DND-41 (cell line): ENCODE measurements around the gene PPFIA1.

Experiments
- ATAC-seq: fragments of 200-7000 bp; cut with Tn5 transposase; 3 replicates; pipeline ENCODE4 v1.9.1; 2021; ENCODE audit warnings: low read depth; ENCODE audit not compliant: insufficient read depth
- DNase-seq: peaks from one replicate; pipeline ENCODE4 v3.0.0-alpha.2; 2020
- H2AFZ ChIP-seq: 2 replicates; pipeline ENCODE4 v1.6.0; 2012; ENCODE audit warnings: low read depth, low read length
- H3K27ac ChIP-seq: 2 replicates; pipeline ENCODE4 v1.5.1; 2012; ENCODE audit warnings: low read length, inconsistent platforms
- H3K27me3 ChIP-seq: fragments of 200-600 bp; sonication (generic); 2 replicates; pipeline ENCODE4 v1.6.0; 2012; ENCODE audit warnings: low read length, mild to moderate bottlenecking, inconsistent platforms; ENCODE audit not compliant: insufficient read depth, poor library complexity
- H3K36me3 ChIP-seq: 2 replicates; pipeline ENCODE4 v1.5.1; 2012; ENCODE audit warnings: low read length, inconsistent platforms; ENCODE audit not compliant: insufficient read depth
- H3K4me1 ChIP-seq: 2 replicates; pipeline ENCODE4 v1.5.1; 2012; ENCODE audit warnings: mild to moderate bottlenecking, low read length; ENCODE audit not compliant: insufficient read depth
- H3K4me2 ChIP-seq: 2 replicates; pipeline ENCODE4 v1.6.0; 2012; ENCODE audit warnings: mild to moderate bottlenecking, moderate library complexity, low read length, inconsistent platforms; ENCODE audit not compliant: insufficient read depth
- H3K4me3 ChIP-seq, 2 experiments: fragments of 200-600 bp in 1 of 2; shearing (Covaris generic) in 1 of 2; 2 replicates each; pipeline ENCODE4 v1.5.1; 2012 to 2016; ENCODE audit warnings: inconsistent platforms in 2 of 2, low read length in 2 of 2, mild to moderate bottlenecking in 2 of 2, low read depth in 1 of 2, moderate library complexity in 1 of 2
- H3K79me2 ChIP-seq: 2 replicates; pipeline ENCODE4 v1.6.0; 2012; ENCODE audit warnings: low read length, inconsistent platforms; ENCODE audit not compliant: insufficient read depth
- H3K9ac ChIP-seq: 2 replicates; pipeline ENCODE4 v1.6.0; 2012; ENCODE audit warnings: low read depth, mild to moderate bottlenecking, inconsistent platforms, low read length, moderate library complexity
- H3K9me3 ChIP-seq: 2 replicates; pipeline ENCODE4 v1.5.1; 2012; ENCODE audit warnings: low read length, moderate library complexity, mild to moderate bottlenecking, inconsistent platforms; ENCODE audit not compliant: insufficient read depth, severe bottlenecking
- H4K20me1 ChIP-seq: 2 replicates; pipeline ENCODE4 v1.6.0; 2012; ENCODE audit warnings: low read length; ENCODE audit not compliant: insufficient read depth
- EZH2 ChIP-seq: IDR thresholded peaks from 3 replicates; pipeline ENCODE4 v1.6.1; 2012; ENCODE audit warnings: borderline replicate concordance, low read depth, mild to moderate bottlenecking, moderate library complexity, low read length, inconsistent platforms; ENCODE audit not compliant: severe bottlenecking
- TF ChIP-seq, protein P1 (sequence below): IDR thresholded peaks from 2 replicates; pipeline ENCODE4 v1.5.1; 2012; ENCODE audit warnings: borderline replicate concordance, low read length, moderate library complexity, mild to moderate bottlenecking; ENCODE audit not compliant: poor library complexity, severe bottlenecking; ENCODE audit errors: extremely low read depth

Gene PPFIA1

GRCh38 chr11:70367071-70367470 is 96.6 kb downstream of the PPFIA1 start:
- Histone ChIP-seq H3K4me1 (no peaks in the 10 kb centered on the region), H4K20me1 (peaks cover 5% of the 10 kb centered on the region), H3K4me3 (no peak overlapping the region), H3K27ac (no peak overlapping the region), H3K79me2 (peaks cover 3% of the 10 kb centered on the region; the same call in 1 of the 2 replicates), H3K9ac (no peak overlapping the region), H2AFZ (no peak overlapping the region), H3K4me2 (no peak overlapping the region), H3K36me3 (peaks cover 52% of the 10 kb centered on the region), H3K27me3 (no peaks in the 10 kb centered on the region), H3K9me3 (no peaks in the 10 kb centered on the region)
- ATAC-seq (no peak), DNase-seq (no peak)
- TF ChIP-seq EZH2 = no peak
- TF ChIP-seq, protein P1, sequence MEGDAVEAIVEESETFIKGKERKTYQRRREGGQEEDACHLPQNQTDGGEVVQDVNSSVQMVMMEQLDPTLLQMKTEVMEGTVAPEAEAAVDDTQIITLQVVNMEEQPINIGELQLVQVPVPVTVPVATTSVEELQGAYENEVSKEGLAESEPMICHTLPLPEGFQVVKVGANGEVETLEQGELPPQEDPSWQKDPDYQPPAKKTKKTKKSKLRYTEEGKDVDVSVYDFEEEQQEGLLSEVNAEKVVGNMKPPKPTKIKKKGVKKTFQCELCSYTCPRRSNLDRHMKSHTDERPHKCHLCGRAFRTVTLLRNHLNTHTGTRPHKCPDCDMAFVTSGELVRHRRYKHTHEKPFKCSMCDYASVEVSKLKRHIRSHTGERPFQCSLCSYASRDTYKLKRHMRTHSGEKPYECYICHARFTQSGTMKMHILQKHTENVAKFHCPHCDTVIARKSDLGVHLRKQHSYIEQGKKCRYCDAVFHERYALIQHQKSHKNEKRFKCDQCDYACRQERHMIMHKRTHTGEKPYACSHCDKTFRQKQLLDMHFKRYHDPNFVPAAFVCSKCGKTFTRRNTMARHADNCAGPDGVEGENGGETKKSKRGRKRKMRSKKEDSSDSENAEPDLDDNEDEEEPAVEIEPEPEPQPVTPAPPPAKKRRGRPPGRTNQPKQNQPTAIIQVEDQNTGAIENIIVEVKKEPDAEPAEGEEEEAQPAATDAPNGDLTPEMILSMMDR = no peak

DNA sequence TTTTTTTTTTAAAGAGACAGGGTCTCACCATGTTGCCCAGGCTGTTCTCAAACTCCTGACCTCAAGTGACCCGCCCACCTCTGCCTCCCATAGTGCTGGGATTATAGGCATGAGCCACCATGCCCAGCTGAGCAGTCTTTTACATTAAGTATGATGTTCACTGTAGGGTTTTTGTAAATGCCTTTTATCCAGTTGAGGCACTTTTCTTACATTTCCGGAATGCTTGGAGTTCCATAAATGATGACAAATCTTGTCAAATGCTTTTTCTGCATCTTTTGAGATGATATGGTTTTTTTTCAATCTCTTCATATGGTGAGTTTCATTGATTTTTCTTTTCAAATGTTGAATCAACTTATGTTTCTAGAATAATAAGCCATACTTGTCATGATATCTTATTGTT is 98.5 kb downstream of the PPFIA1 start:
- Histone ChIP-seq H3K4me3 (no peak overlapping the region), H3K9ac (no peak overlapping the region), H3K79me2 (peaks cover 3% of the 10 kb centered on the region; the same call in 1 of the 2 replicates), H3K4me1 (no peaks in the 10 kb centered on the region), H4K20me1 (peaks cover 3% of the 10 kb centered on the region; the same call in 1 of the 2 replicates), H3K9me3 (no peaks in the 10 kb centered on the region), H3K36me3 (peaks cover 56% of the 10 kb centered on the region), H2AFZ (no peak overlapping the region), H3K27ac (no peak overlapping the region), H3K4me2 (no peak overlapping the region), H3K27me3 (no peaks in the 10 kb centered on the region)
- DNase-seq (no peak), ATAC-seq (no peak)
- TF ChIP-seq, protein P1 = no peak
- TF ChIP-seq EZH2 = no peak

GRCh38 chr11:70371241-70371640 is 100.8 kb downstream of the PPFIA1 start:
- Histone ChIP-seq H3K4me1 (no peaks in the 10 kb centered on the region), H3K9me3 (no peaks in the 10 kb centered on the region), H4K20me1 (no peaks in the 10 kb centered on the region), H3K27ac (no peak overlapping the region), H3K4me3 (no peak overlapping the region), H3K4me2 (no peak overlapping the region), H3K79me2 (peaks cover 3% of the 10 kb centered on the region; the same call in 1 of the 2 replicates), H3K9ac (no peak overlapping the region), H3K27me3 (no peaks in the 10 kb centered on the region), H3K36me3 (peaks cover 56% of the 10 kb centered on the region), H2AFZ (no peak overlapping the region)
- TF ChIP-seq EZH2 = no peak
- TF ChIP-seq, protein P1 = no peak
- ATAC-seq = no peak
- DNase-seq = no peak

DNA sequence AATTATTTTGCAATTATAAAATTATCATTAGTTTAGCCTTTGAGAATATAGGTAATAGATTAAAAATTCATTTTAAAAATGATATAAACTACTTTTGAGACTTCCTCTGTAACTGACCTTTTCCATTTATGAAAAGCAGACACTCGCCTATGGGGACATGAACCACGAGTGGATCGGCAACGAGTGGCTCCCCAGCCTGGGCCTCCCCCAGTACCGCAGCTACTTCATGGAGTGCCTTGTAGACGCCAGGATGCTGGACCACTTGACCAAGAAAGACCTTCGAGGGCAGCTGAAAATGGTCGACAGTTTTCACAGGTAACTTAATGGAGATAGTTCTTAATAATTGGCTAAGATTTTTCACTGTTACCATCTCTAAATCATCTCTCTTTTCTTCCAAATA is 101.6 kb downstream of the PPFIA1 start:
- no peak overlapping the region for H3K27ac ChIP-seq
- H3K79me2 ChIP-seq = peaks cover 3% of the 10 kb centered on the region; the same call in 1 of the 2 replicates
- H3K9me3 ChIP-seq = no peaks in the 10 kb centered on the region
- H3K4me3 ChIP-seq = no peak overlapping the region
- TF ChIP-seq, protein P1 = no peak
- TF ChIP-seq EZH2 = no peak
- ATAC-seq (no peak), DNase-seq (no peak)
- H2AFZ ChIP-seq = no peak overlapping the region
- no peak overlapping the region for H3K4me2 ChIP-seq
- H3K4me1 ChIP-seq = no peaks in the 10 kb centered on the region
- no peaks in the 10 kb centered on the region for H4K20me1 ChIP-seq
- H3K27me3 ChIP-seq = no peaks in the 10 kb centered on the region
- H3K36me3 ChIP-seq = peaks cover 57% of the 10 kb centered on the region
- no peak overlapping the region for H3K9ac ChIP-seq
